ENCODE measurements around the gene NOD2.

NOD2 gene

GRCh38 chr16:50697881-50698767 lies 4.7 kb downstream of the NOD2 start:
- TF ChIP-seq MYC (IDR thresholded peaks at IDR 0.05; ENCODE audit: low read depth, low read length) (no peak), POLR2A (IDR thresholded peaks at IDR 0.05; ENCODE audit: extremely low read depth, insufficient read length) (no peak), MAX (IDR thresholded peaks at IDR 0.05; ENCODE audit: low read depth, low read length) (no peak)
- TF ChIP-seq, protein P1, sequence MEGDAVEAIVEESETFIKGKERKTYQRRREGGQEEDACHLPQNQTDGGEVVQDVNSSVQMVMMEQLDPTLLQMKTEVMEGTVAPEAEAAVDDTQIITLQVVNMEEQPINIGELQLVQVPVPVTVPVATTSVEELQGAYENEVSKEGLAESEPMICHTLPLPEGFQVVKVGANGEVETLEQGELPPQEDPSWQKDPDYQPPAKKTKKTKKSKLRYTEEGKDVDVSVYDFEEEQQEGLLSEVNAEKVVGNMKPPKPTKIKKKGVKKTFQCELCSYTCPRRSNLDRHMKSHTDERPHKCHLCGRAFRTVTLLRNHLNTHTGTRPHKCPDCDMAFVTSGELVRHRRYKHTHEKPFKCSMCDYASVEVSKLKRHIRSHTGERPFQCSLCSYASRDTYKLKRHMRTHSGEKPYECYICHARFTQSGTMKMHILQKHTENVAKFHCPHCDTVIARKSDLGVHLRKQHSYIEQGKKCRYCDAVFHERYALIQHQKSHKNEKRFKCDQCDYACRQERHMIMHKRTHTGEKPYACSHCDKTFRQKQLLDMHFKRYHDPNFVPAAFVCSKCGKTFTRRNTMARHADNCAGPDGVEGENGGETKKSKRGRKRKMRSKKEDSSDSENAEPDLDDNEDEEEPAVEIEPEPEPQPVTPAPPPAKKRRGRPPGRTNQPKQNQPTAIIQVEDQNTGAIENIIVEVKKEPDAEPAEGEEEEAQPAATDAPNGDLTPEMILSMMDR (IDR thresholded peaks at IDR 0.05; ENCODE audit: low read depth, low read length), result no peak
- no peak overlapping the region for H3K4me3 ChIP-seq (ENCODE audit: low read depth, low read length)
- DNase-seq (ENCODE audit: low read depth), result peak; percentile 45

GRCh38 chr16:50699326-50700159 lies 6.1 kb downstream of the NOD2 start:
- TF ChIP-seq MAX (IDR thresholded peaks at IDR 0.05; ENCODE audit: low read depth, low read length), result peak; percentile 58
- no peak for TF ChIP-seq MYC (IDR thresholded peaks at IDR 0.05; ENCODE audit: low read depth, low read length)
- H3K4me3 ChIP-seq (ENCODE audit: low read depth, low read length), result no peak overlapping the region
- peak; percentile 81 for DNase-seq (ENCODE audit: low read depth)

DNA sequence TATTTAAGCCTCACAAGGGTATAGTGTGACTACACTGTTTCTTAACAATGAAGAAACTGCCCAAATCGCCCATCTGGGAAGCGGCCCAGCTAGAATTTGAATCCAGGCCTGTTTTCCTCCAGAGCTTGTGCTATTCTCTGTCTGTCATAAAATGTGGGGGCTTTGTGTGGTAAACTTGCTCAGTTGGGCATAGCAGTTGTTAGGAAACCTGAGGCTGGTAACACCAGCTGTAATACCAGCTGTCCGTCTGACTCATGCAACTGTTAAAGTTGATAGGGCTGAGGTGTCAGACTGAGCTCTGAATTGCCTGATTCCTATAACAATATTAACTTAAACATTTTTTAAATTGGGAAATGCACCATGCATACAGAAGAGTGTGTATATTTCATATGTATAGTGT lies 9.3 kb downstream of the NOD2 start:
- no peak overlapping the region for H3K4me3 ChIP-seq (ENCODE audit: low read depth, low read length)
- peak; percentile 61; the same call in 1 of the 2 replicates for TF ChIP-seq MAX (IDR thresholded peaks at IDR 0.05; ENCODE audit: low read depth, low read length)
- TF ChIP-seq, protein P1 (IDR thresholded peaks at IDR 0.05; ENCODE audit: low read depth, low read length), result no peak
- peak; percentile 73 for TF ChIP-seq MYC (IDR thresholded peaks at IDR 0.05; ENCODE audit: low read depth, low read length)
- TF ChIP-seq POLR2A (IDR thresholded peaks at IDR 0.05; ENCODE audit: extremely low read depth, insufficient read length), result no peak
- peak; percentile 92 for DNase-seq (ENCODE audit: low read depth)

DNA sequence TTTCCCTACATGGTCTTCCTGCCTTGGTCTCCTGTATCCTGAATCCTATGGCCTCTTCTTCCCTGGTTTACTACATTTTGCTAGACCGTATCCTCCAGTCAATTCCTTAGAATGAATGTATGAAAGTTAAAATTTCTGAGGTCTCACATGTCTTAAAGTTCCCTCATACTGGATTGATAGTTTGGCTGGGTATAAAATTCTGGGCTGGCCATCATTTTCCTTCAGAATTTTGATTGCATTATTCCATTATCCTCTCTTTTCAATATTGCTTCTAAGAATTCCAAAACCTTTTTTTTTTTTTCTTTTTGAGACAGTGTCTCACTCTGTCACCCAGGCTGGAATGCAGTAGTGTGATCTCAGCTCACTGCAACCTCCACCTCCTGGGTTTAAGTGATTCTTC lies 10.8 kb downstream of the NOD2 start:
- TF ChIP-seq MAX (IDR thresholded peaks at IDR 0.05; ENCODE audit: low read depth, low read length) (no peak), POLR2A (IDR thresholded peaks at IDR 0.05; ENCODE audit: extremely low read depth, insufficient read length) (no peak), MYC (IDR thresholded peaks at IDR 0.05; ENCODE audit: low read depth, low read length) (no peak)
- TF ChIP-seq, protein P1 (IDR thresholded peaks at IDR 0.05; ENCODE audit: low read depth, low read length), result no peak
- no peak for DNase-seq (ENCODE audit: low read depth)
- no peak overlapping the region for H3K4me3 ChIP-seq (ENCODE audit: low read depth, low read length)

- no peak for DNase-seq (ENCODE audit: low read depth)
- H3K4me3 ChIP-seq (ENCODE audit: low read depth, low read length), result no peak overlapping the region
- TF ChIP-seq POLR2A (IDR thresholded peaks at IDR 0.05; ENCODE audit: extremely low read depth, insufficient read length), result no peak
- no peak for TF ChIP-seq MYC (IDR thresholded peaks at IDR 0.05; ENCODE audit: low read depth, low read length)
Measured at GRCh38 chr16:50705436-50706110, 12.2 kb downstream of the NOD2 start.

- H3K4me3 ChIP-seq (ENCODE audit: low read depth, low read length), result no peak overlapping the region
- no peak for TF ChIP-seq POLR2A (IDR thresholded peaks at IDR 0.05; ENCODE audit: extremely low read depth, insufficient read length)
- TF ChIP-seq MAX (IDR thresholded peaks at IDR 0.05; ENCODE audit: low read depth, low read length), result no peak
- TF ChIP-seq, protein P1 (IDR thresholded peaks at IDR 0.05; ENCODE audit: low read depth, low read length), result no peak
- TF ChIP-seq MYC (IDR thresholded peaks at IDR 0.05; ENCODE audit: low read depth, low read length), result no peak
- DNase-seq (ENCODE audit: low read depth), result no peak
Measured at GRCh38 chr16:50706250-50706649, 12.8 kb downstream of the NOD2 start.
